CD14-positive monocyte (primary cell): ENCODE results near the gene UBE2J1. TPM values are rescaled to one million over a fixed set of nuclear protein-coding genes. Genes with fewer than 3 reads are reported as not detected.

Experiments used
- DNase-seq, 3 donors: peaks; one replicate each; pipeline ENCODE4 v3.0.0-alpha.2; 2011 to 2022
- H2AFZ ChIP-seq: 2 replicates; pipeline ENCODE4 v1.6.0; 2012; ENCODE audit warnings: mild to moderate bottlenecking, low read depth, low read length, inconsistent platforms; ENCODE audit not compliant: insufficient read depth, poor library complexity, severe bottlenecking
- H3K27ac ChIP-seq, 2 donors: 1 replicate in 1 of 2; 2 replicates in 1 of 2; pipeline ENCODE4 v1.5.1; 2012 to 2013; ENCODE audit warnings: low read length in 2 of 2, control low read depth in 1 of 2, inconsistent platforms in 1 of 2, low read depth in 1 of 2, mild to moderate bottlenecking in 1 of 2
- H3K27me3 ChIP-seq, 2 donors: one replicate each; pipeline versions ENCODE4 v1.6.0 to v1.6.1; 2011 to 2013; ENCODE audit warnings: low read length in 2 of 2; ENCODE audit not compliant: control insufficient read depth in 2 of 2, insufficient read depth in 2 of 2
- H3K36me3 ChIP-seq, 2 donors: replicated peaks in 1 of 2; 1 replicate in 1 of 2; 2 replicates in 1 of 2; pipeline versions ENCODE4 v1.5.1 to v1.6.1; 2012 to 2013; ENCODE audit warnings: low read length in 2 of 2, control low read depth in 1 of 2, inconsistent platforms in 1 of 2, mild to moderate bottlenecking in 1 of 2; ENCODE audit not compliant: insufficient read depth in 2 of 2, control insufficient read depth in 1 of 2
- H3K4me1 ChIP-seq, 2 donors: 1 replicate in 1 of 2; 2 replicates in 1 of 2; pipeline versions ENCODE4 v1.5.1 to v1.6.1; 2012 to 2013; ENCODE audit warnings: low read length in 2 of 2, control low read depth in 1 of 2, inconsistent platforms in 1 of 2, mild to moderate bottlenecking in 1 of 2, moderate library complexity in 1 of 2; ENCODE audit not compliant: insufficient read depth in 2 of 2, control insufficient read depth in 1 of 2
- H3K4me2 ChIP-seq: replicated peaks from 2 replicates; pipeline ENCODE3; 2012; ENCODE audit warnings: low read length, moderate library complexity, mild to moderate bottlenecking; ENCODE audit not compliant: poor library complexity, severe bottlenecking; ENCODE audit errors: extremely low read depth
- H3K4me3 ChIP-seq, 3 experiments: fragments of 200-600 bp in 1 of 3; sonication (generic) in 1 of 3; replicated peaks in 1 of 3; 1 replicate in 2 of 3; 2 replicates in 1 of 3; pipeline ENCODE4 v1.5.1; 2011 to 2013; ENCODE audit warnings: low read length in 3 of 3, mild to moderate bottlenecking in 3 of 3, control low read depth in 2 of 3, low read depth in 2 of 3, inconsistent platforms in 1 of 3, moderate library complexity in 1 of 3
- H3K79me2 ChIP-seq: 2 replicates; pipeline ENCODE4 v1.6.0; 2012; ENCODE audit warnings: mild to moderate bottlenecking, control low read depth, inconsistent platforms, low read length, moderate library complexity; ENCODE audit not compliant: insufficient read depth
- H3K9ac ChIP-seq: 2 replicates; pipeline ENCODE4 v1.6.0; 2017; ENCODE audit warnings: low read length, mild to moderate bottlenecking; ENCODE audit not compliant: insufficient read depth, poor library complexity, severe bottlenecking
- H3K9me3 ChIP-seq, 2 donors: replicated peaks in 1 of 2; 1 replicate in 1 of 2; 2 replicates in 1 of 2; pipeline versions ENCODE4 v1.5.1 to v1.6.1; 2012 to 2013; ENCODE audit warnings: low read length in 2 of 2, control low read depth in 1 of 2; ENCODE audit not compliant: control insufficient read depth in 1 of 2, insufficient read depth in 1 of 2
- H4K20me1 ChIP-seq: 2 replicates; pipeline ENCODE4 v1.6.0; 2012; ENCODE audit warnings: mild to moderate bottlenecking, low read length, control low read depth, moderate library complexity; ENCODE audit not compliant: insufficient read depth
- H3K27ac Mint-ChIP-seq, 7 donors: one replicate each; pipeline ENCODE4 v1.8.0; 2020; ENCODE audit warnings: mild to moderate bottlenecking in 7 of 7, mixed read lengths in 7 of 7, moderate library complexity in 6 of 7, inconsistent platforms in 2 of 7
- H3K27me3 Mint-ChIP-seq, 3 donors: one replicate each; pipeline ENCODE4 v1.8.0; 2021 to 2022; ENCODE audit warnings: low read depth in 3 of 3, mild to moderate bottlenecking in 3 of 3, mixed read lengths in 3 of 3, moderate library complexity in 3 of 3, inconsistent platforms in 1 of 3
- H3K36me3 Mint-ChIP-seq, 2 donors: one replicate each; pipeline ENCODE4 v1.8.0; 2020; ENCODE audit warnings: mixed read lengths in 2 of 2, inconsistent platforms in 1 of 2, mild to moderate bottlenecking in 1 of 2
- H3K4me1 Mint-ChIP-seq: one replicate; pipeline ENCODE4 v1.8.0; 2020; ENCODE audit warnings: mild to moderate bottlenecking, mixed read lengths
- H3K4me3 Mint-ChIP-seq, 2 donors: one replicate each; pipeline ENCODE4 v1.8.0; 2020; ENCODE audit warnings: mild to moderate bottlenecking in 2 of 2, mixed read lengths in 2 of 2, moderate library complexity in 1 of 2
- H3K9me3 Mint-ChIP-seq, 7 donors: one replicate each; pipeline ENCODE4 v1.8.0; 2020 to 2022; ENCODE audit warnings: mixed read lengths in 7 of 7, mild to moderate bottlenecking in 6 of 7, moderate library complexity in 6 of 7, inconsistent platforms in 2 of 7
- WGBS: methylation state at CpG from one replicate; pipeline ENCODE4 v1.1.5; 2013; ENCODE audit warnings: missing lambda C conversion rate; ENCODE audit not compliant: insufficient coverage; 5-methylcytosine and 5-hydroxymethylcytosine counted together
- intact Hi-C, 2 donors: fragments of 100-400 bp; cut with micrococcal nuclease; formaldehyde crosslinking; loops; one replicate each; pipeline versions ENCODE4 v1.15.0 to v1.15.1; 2023
- polyA plus RNA-seq, 3 donors: library from polyadenylated mRNA; depleted of rRNA in 1 of 3; unstranded in 2 of 3; stranded (reverse) in 1 of 3; fragments of 300-500 nt in 2 of 3; fragments of >200 nt in 1 of 3; fragmentation: Illumina TruSeq in 2 of 3; gene quantifications; 1 replicate in 2 of 3; 2 replicates in 1 of 3; pipeline ENCODE4 v1.2.3, GENCODE V29; 2012 to 2021
- TF ChIP-seq, protein P1 (sequence below): fragments of 200-600 bp; IDR thresholded peaks from one replicate; pipeline ENCODE4 v1.8.0; 2022; ENCODE audit warnings: antibody characterized with exemption, mild to moderate bottlenecking

Gene UBE2J1
- polyA plus RNA-seq, 3 donors = 44.8 to 80.5 (median 66.1) TPM

GRCh38 chr6:89289710-89290109 is 62.8 kb downstream of the UBE2J1 start:
- no CpG with 5 or more reads among the region's 3 CpGs for WGBS
- Mint-ChIP-seq H3K27ac (peak overlapping the region in 2 of 7 donors; percentile 9 to 35), H3K9me3 (peaks cover 0 to 11% (median 6%) of the 10 kb centered on the region in 7 donors), H3K4me3 (no peak overlapping the region), H3K27me3 (peaks cover 0 to 1% (median 1%) of the 10 kb centered on the region in 3 donors), H3K4me1 (peaks cover 12% of the 10 kb centered on the region), H3K36me3 (no peaks in the 10 kb centered on the region)
- Histone ChIP-seq H4K20me1 (no peaks in the 10 kb centered on the region), H3K27ac (no peak overlapping the region), H3K9me3 (no peaks in the 10 kb centered on the region), H3K9ac (no peak overlapping the region), H3K4me2 (no peak overlapping the region), H3K27me3 (no peaks in the 10 kb centered on the region), H3K4me1 (peaks cover 0 to 6% of the 10 kb centered on the region in 2 donors), H3K36me3 (no peaks in the 10 kb centered on the region), H3K4me3 (no peak overlapping the region), H2AFZ (no peak overlapping the region), H3K79me2 (no peaks in the 10 kb centered on the region)
- intact Hi-C loops = no loop called here
- TF ChIP-seq, protein P1, sequence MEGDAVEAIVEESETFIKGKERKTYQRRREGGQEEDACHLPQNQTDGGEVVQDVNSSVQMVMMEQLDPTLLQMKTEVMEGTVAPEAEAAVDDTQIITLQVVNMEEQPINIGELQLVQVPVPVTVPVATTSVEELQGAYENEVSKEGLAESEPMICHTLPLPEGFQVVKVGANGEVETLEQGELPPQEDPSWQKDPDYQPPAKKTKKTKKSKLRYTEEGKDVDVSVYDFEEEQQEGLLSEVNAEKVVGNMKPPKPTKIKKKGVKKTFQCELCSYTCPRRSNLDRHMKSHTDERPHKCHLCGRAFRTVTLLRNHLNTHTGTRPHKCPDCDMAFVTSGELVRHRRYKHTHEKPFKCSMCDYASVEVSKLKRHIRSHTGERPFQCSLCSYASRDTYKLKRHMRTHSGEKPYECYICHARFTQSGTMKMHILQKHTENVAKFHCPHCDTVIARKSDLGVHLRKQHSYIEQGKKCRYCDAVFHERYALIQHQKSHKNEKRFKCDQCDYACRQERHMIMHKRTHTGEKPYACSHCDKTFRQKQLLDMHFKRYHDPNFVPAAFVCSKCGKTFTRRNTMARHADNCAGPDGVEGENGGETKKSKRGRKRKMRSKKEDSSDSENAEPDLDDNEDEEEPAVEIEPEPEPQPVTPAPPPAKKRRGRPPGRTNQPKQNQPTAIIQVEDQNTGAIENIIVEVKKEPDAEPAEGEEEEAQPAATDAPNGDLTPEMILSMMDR = no peak
- DNase-seq = no peak

DNA sequence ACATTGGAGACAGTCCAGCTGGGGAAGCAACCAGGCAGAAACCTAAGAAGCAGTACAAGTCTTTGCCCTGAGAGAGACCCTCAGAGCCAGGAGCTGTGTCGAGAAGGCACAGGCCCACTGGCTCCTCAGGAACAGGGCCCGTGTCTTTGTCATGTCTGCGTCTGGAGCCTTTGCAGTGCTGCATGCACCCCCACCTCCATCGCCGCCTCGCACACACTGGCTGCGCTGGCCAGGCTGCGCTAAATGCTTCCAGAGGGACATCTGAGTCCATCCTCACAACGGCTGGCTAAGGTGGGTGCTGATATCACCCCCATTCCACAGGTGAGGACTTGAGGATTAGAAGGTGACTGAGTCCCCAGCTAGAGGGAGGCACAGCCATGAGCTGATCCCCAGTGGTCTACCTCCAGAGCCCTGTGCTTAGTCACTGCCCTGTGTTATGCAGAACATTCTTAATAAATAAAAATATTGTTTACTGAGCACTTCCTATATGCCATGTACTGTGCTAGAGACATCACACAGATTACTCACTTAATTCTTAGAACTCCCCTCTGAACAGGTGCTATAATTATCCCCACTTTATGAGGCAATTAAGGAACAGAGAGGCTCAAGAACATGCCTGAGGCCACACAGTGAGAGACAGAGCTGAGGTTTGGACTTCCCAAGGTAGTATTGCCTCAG is 65.0 kb downstream of the UBE2J1 start:
- no peak overlapping the region for H3K27ac ChIP-seq
- no peaks in the 10 kb centered on the region for H3K27me3 ChIP-seq
- Mint-ChIP-seq H3K36me3 (no peaks in the 10 kb centered on the region), H3K9me3 (peaks cover 0 to 11% (median 6%) of the 10 kb centered on the region in 7 donors), H3K4me3 (no peak overlapping the region), H3K4me1 (peaks cover 12% of the 10 kb centered on the region), H3K27me3 (peaks cover 1 to 2% (median 1%) of the 10 kb centered on the region in 3 donors), H3K27ac (no peak overlapping the region)
- 97% methylated on average over 8 of the region's 9 CpGs for WGBS
- H3K4me2 ChIP-seq = no peak overlapping the region
- H3K9ac ChIP-seq = no peak overlapping the region
- DNase-seq = no peak
- H3K4me3 ChIP-seq = no peak overlapping the region
- H3K4me1 ChIP-seq = peaks cover 0 to 6% of the 10 kb centered on the region in 2 donors
- TF ChIP-seq, protein P1 = no peak
- no peak overlapping the region for H2AFZ ChIP-seq
- intact Hi-C loops = no loop called here
- no peaks in the 10 kb centered on the region for H3K36me3 ChIP-seq
- no peaks in the 10 kb centered on the region for H3K79me2 ChIP-seq
- H4K20me1 ChIP-seq = no peaks in the 10 kb centered on the region
- H3K9me3 ChIP-seq = no peaks in the 10 kb centered on the region
